IPS-18a (cell line): Measurements from ENCODE around the gene CNTN1.
"Not testable (repeated sequence)": the region's sequence is repeated elsewhere in the genome, so short reads cannot be mapped to it uniquely, and the experiment has no call there.

Source experiments
- H3K27ac ChIP-seq: one replicate; pipeline ENCODE4 v1.5.1; 2013; ENCODE audit warnings: low read length
- H3K27me3 ChIP-seq: one replicate; pipeline ENCODE4 v1.6.1; 2013; ENCODE audit warnings: mild to moderate bottlenecking, low read length; ENCODE audit not compliant: control insufficient read depth, insufficient read depth
- H3K36me3 ChIP-seq: one replicate; pipeline ENCODE4 v1.6.1; 2013; ENCODE audit warnings: low read depth, low read length; ENCODE audit not compliant: control insufficient read depth
- H3K4me1 ChIP-seq: one replicate; pipeline ENCODE4 v1.6.1; 2013; ENCODE audit warnings: low read depth, low read length; ENCODE audit not compliant: control insufficient read depth
- H3K4me3 ChIP-seq: one replicate; pipeline ENCODE4 v1.5.1; 2013; ENCODE audit warnings: low read length
- H3K9ac ChIP-seq: one replicate; pipeline ENCODE4 v1.6.1; 2013; ENCODE audit warnings: mild to moderate bottlenecking, low read length, moderate library complexity
- H3K9me3 ChIP-seq: one replicate; pipeline ENCODE4 v1.6.1; 2013; ENCODE audit warnings: low read depth, low read length; ENCODE audit not compliant: control insufficient read depth

The CNTN1 gene

GRCh38 chr12:40737416-40737815 is 45.2 kb downstream of the CNTN1 start:
- not testable (repeated sequence) for H3K9ac ChIP-seq, H3K4me3 ChIP-seq, H3K27ac ChIP-seq, H3K36me3 ChIP-seq, H3K9me3 ChIP-seq, H3K27me3 ChIP-seq
- H3K4me1 ChIP-seq = peaks cover 35% of the 10 kb centered on the region

- Histone ChIP-seq H3K27me3 (no peaks in the 10 kb centered on the region), H3K27ac (no peak overlapping the region), H3K4me1 (peaks cover 22% of the 10 kb centered on the region), H3K4me3 (no peak overlapping the region), H3K36me3 (no peaks in the 10 kb centered on the region), H3K9me3 (no peaks in the 10 kb centered on the region), H3K9ac (no peak overlapping the region)
These were observed 46.6 kb downstream of the CNTN1 start for GRCh38 chr12:40738856-40739255.

GRCh38 chr12:40742041-40742440 is 49.8 kb downstream of the CNTN1 start:
- Histone ChIP-seq H3K36me3 (no peaks in the 10 kb centered on the region), H3K9ac (no peak overlapping the region), H3K27ac (no peak overlapping the region), H3K9me3 (no peaks in the 10 kb centered on the region), H3K27me3 (no peaks in the 10 kb centered on the region), H3K4me3 (no peak overlapping the region), H3K4me1 (peaks cover 5% of the 10 kb centered on the region)

- Histone ChIP-seq H3K27me3 (no peaks in the 10 kb centered on the region), H3K36me3 (no peaks in the 10 kb centered on the region), H3K9me3 (no peaks in the 10 kb centered on the region), H3K27ac (no peak overlapping the region), H3K9ac (no peak overlapping the region), H3K4me3 (no peak overlapping the region), H3K4me1 (peaks cover 5% of the 10 kb centered on the region)
These were observed 53.1 kb downstream of the CNTN1 start for GRCh38 chr12:40745386-40745785.

- no peaks in the 10 kb centered on the region for H3K36me3 ChIP-seq
These were observed 57.6 kb downstream of the CNTN1 start for GRCh38 chr12:40749863-40750262.

GRCh38 chr12:40752011-40752410 is 59.8 kb downstream of the CNTN1 start:
- H3K4me1 ChIP-seq = no peaks in the 10 kb centered on the region
- no peak overlapping the region for H3K4me3 ChIP-seq
- H3K36me3 ChIP-seq = no peaks in the 10 kb centered on the region
- no peak overlapping the region for H3K27ac ChIP-seq
- no peaks in the 10 kb centered on the region for H3K9me3 ChIP-seq
- no peaks in the 10 kb centered on the region for H3K27me3 ChIP-seq
- no peak overlapping the region for H3K9ac ChIP-seq

More at GRCh38 chr12:40749863-40750262, 57.6 kb downstream of the CNTN1 start:
- Histone ChIP-seq H3K9me3 (no peaks in the 10 kb centered on the region), H3K9ac (no peak overlapping the region), H3K4me3 (no peak overlapping the region), H3K27ac (no peak overlapping the region), H3K27me3 (no peaks in the 10 kb centered on the region), H3K4me1 (peaks cover 5% of the 10 kb centered on the region)

GRCh38 chr12:40760821-40761220 is 68.6 kb downstream of the CNTN1 start:
- Histone ChIP-seq H3K4me1 (no peaks in the 10 kb centered on the region), H3K4me3 (no peak overlapping the region), H3K27ac (no peak overlapping the region), H3K36me3 (no peaks in the 10 kb centered on the region), H3K9ac (no peak overlapping the region), H3K27me3 (no peaks in the 10 kb centered on the region), H3K9me3 (no peaks in the 10 kb centered on the region)

GRCh38 chr12:40762072-40762471 is 69.8 kb downstream of the CNTN1 start:
- Histone ChIP-seq H3K9ac (no peak overlapping the region), H3K27me3 (no peaks in the 10 kb centered on the region), H3K9me3 (no peaks in the 10 kb centered on the region), H3K27ac (no peak overlapping the region), H3K4me1 (no peaks in the 10 kb centered on the region), H3K4me3 (no peak overlapping the region), H3K36me3 (no peaks in the 10 kb centered on the region)

GRCh38 chr12:40768125-40768864 is 76.1 kb downstream of the CNTN1 start:
- Histone ChIP-seq H3K4me3 (no peak overlapping the region), H3K4me1 (peaks cover 4% of the 10 kb centered on the region), H3K9ac (no peak overlapping the region), H3K36me3 (no peaks in the 10 kb centered on the region), H3K27me3 (no peaks in the 10 kb centered on the region), H3K9me3 (no peaks in the 10 kb centered on the region), H3K27ac (no peak overlapping the region)

GRCh38 chr12:40769846-40770245 is 77.6 kb downstream of the CNTN1 start:
- Histone ChIP-seq H3K9ac (no peak overlapping the region), H3K27ac (no peak overlapping the region), H3K27me3 (no peaks in the 10 kb centered on the region), H3K9me3 (no peaks in the 10 kb centered on the region), H3K36me3 (no peaks in the 10 kb centered on the region), H3K4me3 (no peak overlapping the region), H3K4me1 (peaks cover 13% of the 10 kb centered on the region)

- Histone ChIP-seq H3K9ac (no peak overlapping the region), H3K27me3 (no peaks in the 10 kb centered on the region), H3K36me3 (no peaks in the 10 kb centered on the region), H3K9me3 (no peaks in the 10 kb centered on the region), H3K4me3 (no peak overlapping the region), H3K27ac (no peak overlapping the region), H3K4me1 (peaks cover 13% of the 10 kb centered on the region)
These were observed 78.5 kb downstream of the CNTN1 start for GRCh38 chr12:40770781-40771180.

- Histone ChIP-seq H3K36me3 (no peaks in the 10 kb centered on the region), H3K27ac (no peak overlapping the region), H3K4me1 (peaks cover 18% of the 10 kb centered on the region), H3K27me3 (no peaks in the 10 kb centered on the region), H3K9me3 (no peaks in the 10 kb centered on the region), H3K9ac (no peak overlapping the region), H3K4me3 (no peak overlapping the region)
These were observed 83.4 kb downstream of the CNTN1 start for GRCh38 chr12:40775661-40776060.
